Effector memory CD4-positive, alpha-beta T cell (primary cell): Measurements from ENCODE around the gene ARMH4.

Source experiments
- DNase-seq, 3 donors: peaks; one replicate each; pipeline ENCODE4 v3.0.0-alpha.2; 2020
- H3K27ac ChIP-seq: 2 replicates; pipeline ENCODE4 v1.7.0; 2013; ENCODE audit warnings: mild to moderate bottlenecking, low read length, moderate library complexity; ENCODE audit not compliant: insufficient read depth, poor library complexity, severe bottlenecking
- H3K27me3 ChIP-seq: replicated peaks from 2 replicates; pipeline ENCODE4 v1.7.0; 2013; ENCODE audit warnings: mild to moderate bottlenecking, low read length; ENCODE audit not compliant: insufficient read depth, control insufficient read depth, poor library complexity, severe bottlenecking
- H3K36me3 ChIP-seq: 2 replicates; pipeline ENCODE4 v1.7.0; 2013; ENCODE audit warnings: mild to moderate bottlenecking, low read length, moderate library complexity; ENCODE audit not compliant: control insufficient read depth, insufficient read depth
- H3K4me1 ChIP-seq: 2 replicates; pipeline ENCODE4 v1.7.0; 2013; ENCODE audit warnings: low read length, mild to moderate bottlenecking; ENCODE audit not compliant: control insufficient read depth, insufficient read depth, poor library complexity, severe bottlenecking
- H3K4me3 ChIP-seq: 2 replicates; pipeline ENCODE4 v1.7.0; 2013; ENCODE audit warnings: low read length, low read depth, mild to moderate bottlenecking; ENCODE audit not compliant: insufficient read depth, poor library complexity, severe bottlenecking
- H3K9me3 ChIP-seq: 2 replicates; pipeline ENCODE4 v1.7.0; 2013; ENCODE audit warnings: mild to moderate bottlenecking, low read length, moderate library complexity; ENCODE audit not compliant: control insufficient read depth

Gene ARMH4

DNA sequence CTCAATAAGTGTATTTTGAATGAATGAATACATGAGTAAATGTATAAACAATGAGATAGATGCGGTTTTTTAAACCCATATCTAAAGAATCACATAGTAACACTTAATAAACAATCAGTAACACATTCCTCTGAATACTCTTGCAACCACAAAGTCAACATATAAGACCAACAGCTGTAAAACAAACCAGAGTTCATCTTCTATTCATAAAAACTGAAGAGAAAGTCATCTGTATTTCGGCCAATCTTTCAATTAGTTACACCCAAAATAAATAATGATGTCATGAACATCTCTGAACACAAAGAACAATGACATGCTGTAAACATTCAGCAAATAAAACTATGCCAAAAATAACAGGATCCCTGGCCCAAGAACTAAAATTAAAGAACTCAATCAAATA lies 47.2 kb downstream of the ARMH4 start:
- no peak for DNase-seq
- no peak overlapping the region for H3K27ac ChIP-seq
- no peaks in the 10 kb centered on the region for H3K9me3 ChIP-seq
- no peak overlapping the region for H3K4me3 ChIP-seq
- peaks cover 4% of the 10 kb centered on the region for H3K27me3 ChIP-seq
- no peaks in the 10 kb centered on the region for H3K4me1 ChIP-seq
- no peaks in the 10 kb centered on the region for H3K36me3 ChIP-seq

DNA sequence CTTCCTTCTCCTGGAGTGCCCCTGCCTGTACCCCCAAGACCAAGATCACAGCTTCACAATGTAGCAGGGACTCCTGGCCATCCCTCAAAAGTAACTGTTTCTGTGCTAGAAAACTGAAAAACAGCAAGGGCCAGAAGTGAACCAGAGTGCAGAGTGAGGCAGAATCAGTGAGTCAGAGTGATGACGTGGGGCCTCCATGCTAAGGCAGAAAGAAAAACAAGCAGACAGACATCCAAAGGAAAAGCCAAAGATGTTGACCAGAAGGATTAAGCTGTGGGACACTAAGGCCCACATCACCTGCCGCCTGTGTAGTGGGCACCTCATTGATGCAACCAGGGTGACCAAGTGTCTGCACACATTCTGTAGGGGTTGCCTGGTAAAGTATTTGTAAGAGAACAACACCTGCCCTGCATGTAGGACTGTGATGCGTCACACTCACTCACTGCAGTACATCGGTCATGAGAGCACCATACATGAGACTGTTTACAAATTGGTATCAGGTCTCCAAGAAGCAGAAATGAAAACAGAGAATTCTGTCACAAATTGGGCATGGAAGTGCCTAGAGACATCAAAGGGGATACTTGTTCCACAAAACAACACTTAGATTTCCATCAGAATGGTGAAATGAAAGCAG lies 51.2 kb downstream of the ARMH4 start:
- H3K9me3 ChIP-seq = no peaks in the 10 kb centered on the region
- no peak overlapping the region for H3K4me3 ChIP-seq
- peaks cover 4% of the 10 kb centered on the region for H3K27me3 ChIP-seq
- no peaks in the 10 kb centered on the region for H3K36me3 ChIP-seq
- no peak for DNase-seq
- no peak overlapping the region for H3K27ac ChIP-seq
- H3K4me1 ChIP-seq = no peaks in the 10 kb centered on the region

DNA sequence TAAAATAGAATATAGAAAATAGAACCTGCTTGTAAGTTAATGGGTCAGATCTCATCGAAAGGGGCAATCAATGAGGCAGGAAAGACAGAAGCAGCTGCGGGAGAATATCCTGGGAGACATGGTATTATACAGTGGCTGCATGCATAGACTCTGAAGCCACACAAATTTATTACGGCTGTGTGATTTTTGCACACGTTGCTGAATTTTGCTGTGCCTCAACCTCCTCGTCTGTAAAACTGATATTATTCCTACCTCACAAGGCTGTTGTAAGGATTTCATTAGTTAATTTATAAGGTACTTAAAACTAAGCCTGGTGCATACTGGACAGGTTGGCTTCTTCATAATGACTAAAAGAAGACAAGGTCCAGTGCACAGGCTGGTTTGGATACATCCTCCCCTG lies 52.3 kb downstream of the ARMH4 start:
- H3K4me1 ChIP-seq = no peaks in the 10 kb centered on the region
- H3K9me3 ChIP-seq = no peaks in the 10 kb centered on the region
- no peak overlapping the region for H3K27ac ChIP-seq
- no peak for DNase-seq
- H3K36me3 ChIP-seq = no peaks in the 10 kb centered on the region
- H3K4me3 ChIP-seq = no peak overlapping the region
- H3K27me3 ChIP-seq = peaks cover 4% of the 10 kb centered on the region

DNA sequence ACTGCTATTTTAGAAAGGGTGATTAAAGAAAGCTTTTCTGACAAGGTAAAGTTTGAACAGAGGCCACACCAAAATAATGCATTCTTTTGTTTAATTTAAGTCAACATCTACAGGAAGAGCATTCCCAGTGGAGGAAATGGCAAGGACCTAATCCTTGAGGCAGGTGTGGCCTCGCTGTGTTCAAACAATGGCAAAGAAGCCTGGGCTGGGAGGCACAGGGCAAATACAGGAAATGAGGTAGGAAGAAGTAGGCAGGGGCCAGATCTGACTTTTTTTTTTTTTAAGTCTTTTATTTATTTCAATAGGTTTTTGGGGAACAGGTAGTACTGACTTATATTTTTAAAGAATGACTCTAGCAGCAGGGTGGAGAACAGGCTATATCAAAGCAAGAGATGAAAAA lies 53.5 kb downstream of the ARMH4 start:
- H3K9me3 ChIP-seq = no peaks in the 10 kb centered on the region
- H3K27ac ChIP-seq = no peak overlapping the region
- no peak for DNase-seq
- peaks cover 4% of the 10 kb centered on the region for H3K27me3 ChIP-seq
- no peaks in the 10 kb centered on the region for H3K36me3 ChIP-seq
- no peak overlapping the region for H3K4me3 ChIP-seq
- no peaks in the 10 kb centered on the region for H3K4me1 ChIP-seq

DNA sequence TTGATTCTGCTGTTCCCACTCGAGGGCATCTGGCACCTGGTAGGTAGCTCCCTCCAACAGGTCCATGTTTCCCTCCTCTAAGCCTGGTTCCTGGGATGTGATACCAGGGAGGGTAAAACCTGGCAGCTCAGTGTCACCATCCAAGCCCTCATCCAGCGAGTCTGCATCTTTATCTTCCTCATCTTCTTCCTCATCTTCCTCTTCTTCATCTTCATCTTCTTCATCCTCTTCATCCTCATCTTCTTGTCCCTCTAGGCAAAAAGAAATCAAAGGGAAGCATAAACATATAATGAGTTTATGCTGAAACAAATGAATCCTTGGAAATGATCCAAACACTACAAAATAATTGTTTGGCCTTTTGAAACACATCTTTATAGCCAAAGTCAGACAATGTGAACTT lies 55.3 kb downstream of the ARMH4 start:
- no peak for DNase-seq
- H3K36me3 ChIP-seq = no peaks in the 10 kb centered on the region
- H3K27ac ChIP-seq = no peak overlapping the region
- no peaks in the 10 kb centered on the region for H3K9me3 ChIP-seq
- H3K4me1 ChIP-seq = no peaks in the 10 kb centered on the region
- H3K4me3 ChIP-seq = no peak overlapping the region
- peaks cover 4% of the 10 kb centered on the region for H3K27me3 ChIP-seq

DNA sequence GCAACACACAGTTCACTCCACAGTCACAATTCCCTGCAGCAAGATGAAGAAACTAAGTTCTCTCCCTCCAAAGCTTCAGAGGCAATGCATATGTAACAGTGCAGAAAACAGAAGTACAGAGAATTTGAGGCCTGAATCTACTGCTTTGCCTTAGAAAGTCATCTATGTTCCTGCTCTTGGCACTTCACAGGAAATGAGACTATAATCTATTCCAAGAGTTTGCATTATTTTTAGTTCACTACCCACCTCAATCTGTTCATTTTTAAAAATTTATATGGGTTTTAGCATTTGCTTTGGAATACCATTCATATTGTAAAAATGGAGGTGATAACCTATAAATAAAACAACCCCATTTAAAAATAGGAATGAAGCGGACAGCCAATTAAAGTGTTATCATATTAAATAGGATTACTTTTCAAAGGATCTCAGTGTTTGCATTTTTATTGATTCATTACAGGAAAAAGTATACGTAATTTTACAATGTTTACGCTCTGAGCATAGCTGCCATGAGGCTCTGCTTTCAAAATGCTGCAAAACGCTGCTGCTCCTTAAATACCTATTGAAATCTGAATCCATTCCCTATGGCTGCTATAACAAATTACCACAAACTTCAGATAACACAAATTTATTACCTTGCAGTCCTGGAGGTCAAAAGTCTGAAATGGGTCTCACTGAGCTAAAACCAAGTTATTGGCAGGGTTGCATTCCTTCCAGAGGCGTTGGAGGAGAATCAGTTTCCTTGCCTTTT lies 60.0 kb downstream of the ARMH4 start:
- DNase-seq = no peak
- Histone ChIP-seq H3K27ac (no peak overlapping the region), H3K27me3 (no peaks in the 10 kb centered on the region), H3K4me3 (no peak overlapping the region), H3K9me3 (no peaks in the 10 kb centered on the region), H3K4me1 (no peaks in the 10 kb centered on the region), H3K36me3 (no peaks in the 10 kb centered on the region)

DNA sequence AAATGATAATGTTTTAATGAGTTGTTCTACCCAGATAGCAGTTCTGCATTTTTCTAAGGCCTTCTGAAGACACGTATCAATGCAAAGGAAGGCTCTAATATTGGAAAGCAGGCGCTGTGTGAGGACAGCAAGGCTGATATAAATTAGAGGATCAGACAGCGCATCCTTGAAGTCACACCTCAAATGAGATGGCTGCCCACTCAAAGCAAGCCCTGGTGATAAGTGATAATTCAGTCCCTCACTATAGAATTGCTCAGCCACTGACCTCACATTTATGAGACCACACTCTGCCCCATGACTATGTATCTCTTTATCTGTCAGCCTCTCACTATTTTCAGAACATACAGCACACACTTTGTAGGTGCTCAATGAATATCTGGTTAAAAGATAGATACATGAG lies 62.4 kb downstream of the ARMH4 start:
- Histone ChIP-seq H3K9me3 (no peaks in the 10 kb centered on the region), H3K4me1 (no peaks in the 10 kb centered on the region), H3K4me3 (no peak overlapping the region), H3K27ac (no peak overlapping the region), H3K36me3 (no peaks in the 10 kb centered on the region), H3K27me3 (no peaks in the 10 kb centered on the region)
- no peak for DNase-seq

DNA sequence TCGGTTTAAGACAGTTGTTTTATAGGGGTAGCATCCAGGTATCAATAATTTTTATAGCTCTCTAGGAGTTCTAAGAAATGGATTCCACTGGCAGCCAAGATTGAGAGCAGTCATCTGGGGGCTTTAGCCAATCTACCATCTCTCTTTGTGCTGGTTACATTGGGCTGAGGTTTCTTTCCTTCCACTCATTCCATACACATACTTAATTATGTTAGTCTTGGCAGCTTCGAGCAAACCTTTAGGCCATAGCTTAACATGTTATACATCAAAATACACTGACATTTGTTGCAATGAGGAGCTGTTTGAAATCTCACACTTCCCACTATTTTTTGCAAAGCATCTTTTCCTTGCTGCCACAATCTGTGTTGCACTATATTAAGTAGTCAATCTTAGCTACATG lies 63.1 kb downstream of the ARMH4 start:
- DNase-seq = no peak
- Histone ChIP-seq H3K27me3 (no peaks in the 10 kb centered on the region), H3K4me1 (no peaks in the 10 kb centered on the region), H3K4me3 (no peak overlapping the region), H3K36me3 (no peaks in the 10 kb centered on the region), H3K27ac (no peak overlapping the region), H3K9me3 (no peaks in the 10 kb centered on the region)

DNA sequence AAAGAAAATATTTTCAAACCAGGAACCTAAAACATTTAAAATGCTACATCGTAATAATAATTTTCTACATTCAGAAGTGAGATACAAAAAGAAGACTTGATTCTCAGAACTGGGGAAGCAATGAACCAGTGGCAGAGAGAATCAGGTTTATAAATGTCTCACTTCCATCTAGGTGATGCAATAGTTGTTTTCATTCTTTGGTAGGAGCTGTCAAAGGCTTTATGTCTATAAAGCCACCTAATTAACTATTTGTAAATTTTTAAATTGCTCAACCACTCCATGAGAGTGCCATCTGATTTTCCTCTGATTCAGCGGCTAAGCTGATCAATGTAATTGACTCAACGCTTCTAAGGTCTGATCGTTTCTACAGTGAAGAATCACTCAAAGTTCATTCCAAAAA lies 66.1 kb downstream of the ARMH4 start:
- Histone ChIP-seq H3K9me3 (no peaks in the 10 kb centered on the region), H3K4me1 (no peaks in the 10 kb centered on the region), H3K27ac (no peak overlapping the region), H3K36me3 (no peaks in the 10 kb centered on the region), H3K27me3 (no peaks in the 10 kb centered on the region), H3K4me3 (no peak overlapping the region)
- no peak for DNase-seq

DNA sequence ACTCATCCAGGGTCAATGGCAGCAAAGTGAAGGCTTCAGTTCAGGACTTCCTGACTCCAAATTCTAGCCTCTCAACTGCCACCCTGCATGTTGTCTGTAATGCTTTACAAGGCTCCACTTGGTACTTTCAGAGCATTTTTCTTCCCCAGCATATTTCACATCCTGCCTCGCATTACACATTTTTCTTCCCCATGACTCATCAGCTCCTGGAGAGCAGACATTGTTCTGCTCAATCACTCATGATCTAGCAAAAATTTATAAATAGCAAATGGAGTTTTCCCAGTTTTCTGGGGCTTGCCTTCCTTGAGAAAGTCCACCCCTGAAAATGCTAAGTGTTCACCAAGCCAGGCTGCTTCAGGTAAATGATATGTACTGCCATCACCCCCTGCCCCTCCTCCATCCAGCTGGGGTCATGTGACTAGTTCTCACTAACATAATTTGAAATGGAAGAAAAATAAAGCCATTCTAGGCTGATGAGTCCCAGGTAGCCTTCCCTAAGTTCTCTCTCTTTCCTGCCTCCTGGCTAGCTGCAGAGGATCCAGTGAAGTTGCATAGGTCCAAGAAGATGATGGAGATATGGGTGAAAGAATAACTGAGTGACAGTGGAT lies 69.4 kb downstream of the ARMH4 start:
- no peak overlapping the region for H3K4me3 ChIP-seq
- no peaks in the 10 kb centered on the region for H3K27me3 ChIP-seq
- no peaks in the 10 kb centered on the region for H3K36me3 ChIP-seq
- DNase-seq = no peak
- H3K27ac ChIP-seq = no peak overlapping the region
- H3K4me1 ChIP-seq = no peaks in the 10 kb centered on the region
- no peaks in the 10 kb centered on the region for H3K9me3 ChIP-seq
